ENCODE measurements around the gene PNPLA7. TPM values are rescaled to one million over a fixed set of nuclear protein-coding genes. Genes with fewer than 3 reads are reported as not detected.
A peak's percentile ranks its signal among the peaks of the same experiment; 100 is the strongest.

PNPLA7 gene
- total and polyA plus RNA-seq, 2 of the 8 experiments (the other 6 are each of a cell fraction or from before 2014, with no cell fraction given) = 0.35 to 0.47 TPM

DNA sequence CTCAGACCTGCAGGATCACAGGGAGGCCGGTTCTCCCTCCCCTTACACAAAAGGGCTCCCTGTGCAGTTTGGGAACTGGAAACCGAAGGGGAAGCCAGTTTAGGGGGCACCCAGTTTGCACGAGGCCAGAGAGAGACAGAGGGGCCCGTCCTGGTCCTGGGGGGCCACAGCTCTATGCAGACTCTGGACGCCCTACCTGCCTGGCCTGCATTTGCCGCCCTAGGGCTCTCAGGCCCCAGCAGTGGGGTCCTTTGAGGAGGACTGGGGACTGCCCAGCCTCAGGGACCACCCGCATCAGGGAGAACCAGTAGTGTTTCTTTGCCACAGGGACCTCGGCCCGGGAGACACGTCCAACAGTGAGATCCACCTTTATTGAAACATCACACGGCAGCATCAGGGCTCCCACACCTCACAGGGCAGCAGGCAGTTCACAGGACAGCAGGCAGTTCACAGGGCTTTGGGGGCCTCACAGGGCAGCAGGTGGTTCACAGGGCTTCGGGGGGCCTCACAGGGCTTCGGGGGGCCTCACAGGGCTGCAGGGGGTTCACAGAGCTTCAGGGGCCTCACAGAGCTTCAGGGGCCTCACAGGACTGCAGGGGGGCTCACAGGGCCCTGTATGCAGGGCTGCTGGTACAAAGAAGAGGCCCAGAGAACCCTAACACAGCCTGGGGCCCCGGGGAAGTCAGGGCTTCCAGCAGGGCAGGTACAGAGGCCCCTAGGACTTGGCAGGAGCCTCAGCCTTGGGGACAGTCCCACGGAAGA is 90.4 kb downstream of the PNPLA7 start:
- H3K27me3 ChIP-seq (replicated peaks in 1 of 4; ENCODE audit: control insufficient read depth in 3 of 4, extremely low read depth in 1 of 4, insufficient read depth in 3 of 4, low read length in 3 of 4) = peaks cover 0 to 19% (median 13%) of the 10 kb centered on the region in 4 experiments; a peak in 5 of 7 replicates
- H3K27ac ChIP-seq (ENCODE audit: low read depth, low read length) = no peak overlapping the region
- no peak overlapping the region for H4K91ac ChIP-seq (replicated peaks; ENCODE audit: insufficient read length, low read length)
- no peak overlapping the region for H3K23ac ChIP-seq (ENCODE audit: insufficient read length)
- H3K4ac ChIP-seq (replicated peaks; ENCODE audit: insufficient read length, low read depth, low read length) = no peak overlapping the region
- peak overlapping the region; percentile 39; the same call in 1 of the 2 replicates for H2BK12ac ChIP-seq (ENCODE audit: low read depth, low read length)
- no peak overlapping the region for H2BK5ac ChIP-seq (ENCODE audit: low read depth, low read length)
- DNase-seq (ENCODE audit: low read depth in 1 of 2, low spot score in 2 of 2) (no peak), FAIRE-seq (no peak)
- peaks cover 0 to 10% of the 10 kb centered on the region in 2 experiments for H4K20me1 ChIP-seq (replicated peaks in 1 of 2; ENCODE audit: control insufficient read depth in 1 of 2, insufficient read depth in 2 of 2, low read length in 2 of 2)
- ChIA-PET POLR2A (ENCODE audit: partially characterized antibody) (no interaction called here), CTCF (ENCODE audit: partially characterized antibody) (interaction anchor here (0.7 kb wide), 1 partner anchor 14 kb away, joined by 3 read pairs; no protein-coding TSS in a partner anchor)
- H2BK15ac ChIP-seq (ENCODE audit: low read length) = peak overlapping the region; percentile 72; the same call in 1 of the 2 replicates
- 57% methylated on average over 14 of the region's 15 CpGs; no CpG with 5 or more reads in 1 of the 2 experiments for WGBS, 2 experiments (ENCODE audit: extremely low coverage in 1 of 2, insufficient coverage in 1 of 2, insufficient read length in 1 of 2, insufficient replicate concordance in 2 of 2, low coverage in 1 of 2, low lambda C conversion rate in 2 of 2, missing lambda C conversion rate in 1 of 2)
- no peak overlapping the region; the same call in 1 of the 2 replicates for H3K18ac ChIP-seq (ENCODE audit: extremely low read depth, low read length)
- H3K4me1 ChIP-seq (replicated peaks in 1 of 4; ENCODE audit: control insufficient read depth in 3 of 4, insufficient read depth in 4 of 4, low read length in 3 of 4) = peaks cover 0 to 22% (median 13%) of the 10 kb centered on the region in 4 experiments; a peak in 6 of 7 replicates
- no peak for TF ChIP-seq NRF1 (IDR thresholded peaks at IDR 0.05; ENCODE audit: low read depth, low read length)
- no peak for TF ChIP-seq RNF2 (IDR thresholded peaks at IDR 0.05; ENCODE audit: borderline replicate concordance, low read depth, low read length, missing control alignments, poor library complexity, severe bottlenecking)
- TF ChIP-seq CREB1 (IDR thresholded peaks at IDR 0.05) = no peak
- TF ChIP-seq RXRA (IDR thresholded peaks at IDR 0.05; ENCODE audit: insufficient read depth, low read depth, low read length) = no peak
- H3K56ac ChIP-seq (replicated peaks; ENCODE audit: insufficient read length, low read depth, low read length) = no peak overlapping the region
- peaks cover 3% of the 10 kb centered on the region; the same call in 1 of the 2 replicates for H3K79me1 ChIP-seq (ENCODE audit: low read depth, low read length)
- H4K8ac ChIP-seq (ENCODE audit: extremely low read depth, insufficient read depth, low read length) = peak overlapping the region; percentile 30; the same call in 1 of the 2 replicates
- H3K79me2 ChIP-seq (ENCODE audit: control insufficient read depth in 1 of 2, insufficient read depth in 2 of 2, low read length in 2 of 2) = no peaks in the 10 kb centered on the region; a peak in 1 of 4 replicates
- peak overlapping the region in 3 of 4 experiments; percentile 4 to 89 (median 14); a peak in 3 of 8 replicates for H3K4me3 ChIP-seq (ENCODE audit: extremely low read depth in 1 of 4, insufficient read depth in 2 of 4, low read depth in 3 of 4, low read length in 4 of 4)
- H3K9me3 ChIP-seq (ENCODE audit: insufficient read depth in 2 of 2, low read depth in 1 of 2, low read length in 1 of 2) = no peaks in the 10 kb centered on the region; a peak in 1 of 4 replicates
- peak overlapping the region; percentile 59 to 75; a peak in 3 of 4 replicates for H3K4me2 ChIP-seq (ENCODE audit: insufficient read depth in 1 of 2, low read depth in 2 of 2, low read length in 2 of 2)
- peaks cover 8% of the 10 kb centered on the region; the same call in 1 of the 2 replicates for H3K23me2 ChIP-seq (ENCODE audit: low read depth, low read length)
- no peak overlapping the region for H2BK20ac ChIP-seq (ENCODE audit: low read length)
- H2BK120ac ChIP-seq (replicated peaks; ENCODE audit: low read depth, low read length) = no peak overlapping the region
- no peak overlapping the region for H2AK5ac ChIP-seq (ENCODE audit: low read depth, low read length)
- H3K14ac ChIP-seq (ENCODE audit: insufficient read length) = no peak overlapping the region
- H2AFZ ChIP-seq (ENCODE audit: low read length) = no peak overlapping the region; the same call in 1 of the 2 replicates
- no peak overlapping the region for H4K5ac ChIP-seq (ENCODE audit: insufficient read length, low read depth, low read length)
- peaks cover 0 to 14% (median 7%) of the 10 kb centered on the region in 4 experiments; a peak in 6 of 8 replicates for H3K36me3 ChIP-seq (ENCODE audit: control insufficient read depth in 2 of 4, insufficient read depth in 4 of 4, low read length in 3 of 4)
- H3K9ac ChIP-seq (replicated peaks in 1 of 4; ENCODE audit: extremely low read depth in 1 of 4, low read depth in 3 of 4, low read length in 3 of 4) = no peak overlapping the region; a peak in 1 of 7 replicates

All from H1 (cell line).